Type B pancreatic cell (in vitro differentiated cells): Measurements from ENCODE around the gene CDK18. TPM values are rescaled to one million over a fixed set of nuclear protein-coding genes. Genes with fewer than 3 reads are reported as not detected.

Experiments used
- DNase-seq: peaks from one replicate; pipeline ENCODE4 v3.0.0; 2021; ENCODE audit warnings: mixed read lengths; ENCODE audit not compliant: unreplicated experiment; ENCODE audit errors: extremely low spot score
- H3K27ac Mint-ChIP-seq: 2 replicates; pipeline ENCODE4 v1.8.0; 2021; ENCODE audit warnings: mild to moderate bottlenecking, mixed read lengths
- H3K27me3 Mint-ChIP-seq: 2 replicates; pipeline ENCODE4 v1.8.0; 2021; ENCODE audit warnings: mixed read lengths
- H3K36me3 Mint-ChIP-seq: 2 replicates; pipeline ENCODE4 v1.8.0; 2021; ENCODE audit warnings: mixed read lengths
- H3K4me1 Mint-ChIP-seq: one replicate; pipeline ENCODE4 v1.8.0; 2021; ENCODE audit warnings: mixed read lengths; ENCODE audit not compliant: unreplicated experiment
- H3K4me3 Mint-ChIP-seq: 2 replicates; pipeline ENCODE4 v1.8.0; 2021; ENCODE audit warnings: mild to moderate bottlenecking, mixed read lengths
- H3K9me3 Mint-ChIP-seq: 2 replicates; pipeline ENCODE4 v1.8.0; 2021; ENCODE audit warnings: mixed read lengths
- total RNA-seq: library from RNA; stranded (reverse); gene quantifications from 2 replicates; pipeline ENCODE4 v1.2.1, GENCODE V29; 2021; ENCODE audit warnings: low replicate concordance
- TF ChIP-seq, protein P1 (sequence below): fragments of 200-600 bp; sonication (generic); conservative IDR thresholded peaks from 2 replicates; pipeline ENCODE4 v1.5.0; 2021; ENCODE audit warnings: antibody characterized with exemption, mild to moderate bottlenecking

The CDK18 gene
- total RNA-seq, 1 donor from 2014 or later, result 19.3 TPM

- TF ChIP-seq, protein P1, sequence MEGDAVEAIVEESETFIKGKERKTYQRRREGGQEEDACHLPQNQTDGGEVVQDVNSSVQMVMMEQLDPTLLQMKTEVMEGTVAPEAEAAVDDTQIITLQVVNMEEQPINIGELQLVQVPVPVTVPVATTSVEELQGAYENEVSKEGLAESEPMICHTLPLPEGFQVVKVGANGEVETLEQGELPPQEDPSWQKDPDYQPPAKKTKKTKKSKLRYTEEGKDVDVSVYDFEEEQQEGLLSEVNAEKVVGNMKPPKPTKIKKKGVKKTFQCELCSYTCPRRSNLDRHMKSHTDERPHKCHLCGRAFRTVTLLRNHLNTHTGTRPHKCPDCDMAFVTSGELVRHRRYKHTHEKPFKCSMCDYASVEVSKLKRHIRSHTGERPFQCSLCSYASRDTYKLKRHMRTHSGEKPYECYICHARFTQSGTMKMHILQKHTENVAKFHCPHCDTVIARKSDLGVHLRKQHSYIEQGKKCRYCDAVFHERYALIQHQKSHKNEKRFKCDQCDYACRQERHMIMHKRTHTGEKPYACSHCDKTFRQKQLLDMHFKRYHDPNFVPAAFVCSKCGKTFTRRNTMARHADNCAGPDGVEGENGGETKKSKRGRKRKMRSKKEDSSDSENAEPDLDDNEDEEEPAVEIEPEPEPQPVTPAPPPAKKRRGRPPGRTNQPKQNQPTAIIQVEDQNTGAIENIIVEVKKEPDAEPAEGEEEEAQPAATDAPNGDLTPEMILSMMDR, result no peak
- peaks cover 4% of the 10 kb centered on the region for H3K36me3 Mint-ChIP-seq
- H3K4me3 Mint-ChIP-seq, result no peak overlapping the region
- H3K9me3 Mint-ChIP-seq, result no peaks in the 10 kb centered on the region
- H3K27me3 Mint-ChIP-seq, result peaks cover 20% of the 10 kb centered on the region
- H3K4me1 Mint-ChIP-seq, result peaks cover 11% of the 10 kb centered on the region
- H3K27ac Mint-ChIP-seq, result no peak overlapping the region
- DNase-seq, result peak; percentile 58
Observed at GRCh38 chr1:205547936-205548827, 43.7 kb downstream of the CDK18 start.

DNA sequence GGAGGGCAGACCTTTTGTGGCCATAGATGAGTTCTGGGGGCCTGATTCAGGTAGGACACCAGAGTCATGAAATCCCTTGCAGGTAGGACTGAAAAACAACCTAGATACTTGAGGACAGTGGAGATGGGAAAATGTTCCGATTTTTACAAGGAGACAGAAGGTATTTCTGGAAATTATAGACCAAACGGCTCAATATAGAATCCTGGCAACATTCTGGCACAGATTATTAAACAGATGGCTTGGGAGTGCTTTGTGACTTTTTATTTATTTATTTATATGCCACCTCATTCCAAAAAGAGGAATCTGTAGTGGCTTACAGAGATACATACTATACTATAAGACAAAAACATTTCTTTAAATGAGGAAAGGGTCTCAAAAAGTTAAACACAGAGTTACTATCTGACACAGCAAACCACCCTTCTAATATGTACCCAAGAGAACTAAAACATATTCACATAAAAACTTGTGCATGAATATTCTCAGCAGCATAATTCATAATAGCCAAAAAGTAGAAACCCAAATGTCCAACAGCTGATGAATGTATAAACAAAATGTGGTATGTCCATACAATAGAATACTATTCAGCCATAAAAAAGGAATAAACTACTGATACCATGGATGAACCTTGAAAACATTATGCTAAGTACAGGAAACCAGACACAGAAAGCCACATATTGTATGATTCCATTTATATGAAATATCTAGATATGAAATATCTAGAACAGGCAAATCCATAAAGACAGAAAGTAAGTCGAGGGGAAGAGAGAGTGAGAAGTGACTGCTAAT, 49.8 kb downstream of the CDK18 start:
- no peaks in the 10 kb centered on the region for H3K4me1 Mint-ChIP-seq
- H3K4me3 Mint-ChIP-seq, result no peak overlapping the region
- H3K9me3 Mint-ChIP-seq, result peaks cover 5% of the 10 kb centered on the region
- H3K36me3 Mint-ChIP-seq, result no peaks in the 10 kb centered on the region
- no peak for DNase-seq
- H3K27ac Mint-ChIP-seq, result no peak overlapping the region
- H3K27me3 Mint-ChIP-seq, result peaks cover 24% of the 10 kb centered on the region
- TF ChIP-seq, protein P1, result no peak

GRCh38 chr1:205561501-205562203, 57.2 kb downstream of the CDK18 start:
- no peak for DNase-seq
- H3K9me3 Mint-ChIP-seq, result no peaks in the 10 kb centered on the region
- H3K36me3 Mint-ChIP-seq, result no peaks in the 10 kb centered on the region
- H3K4me3 Mint-ChIP-seq, result no peak overlapping the region
- H3K27me3 Mint-ChIP-seq, result peaks cover 32% of the 10 kb centered on the region
- H3K27ac Mint-ChIP-seq, result no peak overlapping the region
- H3K4me1 Mint-ChIP-seq, result peaks cover 4% of the 10 kb centered on the region
- TF ChIP-seq, protein P1, result no peak

GRCh38 chr1:205563927-205564441, 59.5 kb downstream of the CDK18 start:
- H3K27ac Mint-ChIP-seq, result peak overlapping the region; percentile 87
- peak; percentile 57 for DNase-seq
- no peaks in the 10 kb centered on the region for H3K36me3 Mint-ChIP-seq
- H3K4me3 Mint-ChIP-seq, result no peak overlapping the region
- H3K9me3 Mint-ChIP-seq, result no peaks in the 10 kb centered on the region
- TF ChIP-seq, protein P1, result no peak
- H3K27me3 Mint-ChIP-seq, result peaks cover 37% of the 10 kb centered on the region
- H3K4me1 Mint-ChIP-seq, result peaks cover 4% of the 10 kb centered on the region

- Mint-ChIP-seq H3K27me3 (peaks cover 51% of the 10 kb centered on the region), H3K27ac (peak overlapping the region; percentile 44), H3K4me3 (no peak overlapping the region), H3K4me1 (peaks cover 4% of the 10 kb centered on the region), H3K9me3 (no peaks in the 10 kb centered on the region), H3K36me3 (no peaks in the 10 kb centered on the region)
- DNase-seq, result peak; percentile 6
- TF ChIP-seq, protein P1, result no peak
Observed at GRCh38 chr1:205565799-205566198, 61.3 kb downstream of the CDK18 start.
